B cell (primary cell): Measurements from ENCODE around the gene KCTD20.

Source experiments
- EZH2 ChIP-seq: IDR thresholded peaks from 2 replicates; pipeline ENCODE4 v1.6.1; 2012; ENCODE audit warnings: borderline replicate concordance, low read depth, mild to moderate bottlenecking, moderate library complexity, low read length; ENCODE audit not compliant: insufficient read depth, poor library complexity, severe bottlenecking
- TF ChIP-seq, protein P1 (sequence below): fragments of 200-600 bp; IDR thresholded peaks from one replicate; pipeline ENCODE4 v1.8.0; 2022; ENCODE audit warnings: antibody characterized with exemption, mild to moderate bottlenecking

DNA sequence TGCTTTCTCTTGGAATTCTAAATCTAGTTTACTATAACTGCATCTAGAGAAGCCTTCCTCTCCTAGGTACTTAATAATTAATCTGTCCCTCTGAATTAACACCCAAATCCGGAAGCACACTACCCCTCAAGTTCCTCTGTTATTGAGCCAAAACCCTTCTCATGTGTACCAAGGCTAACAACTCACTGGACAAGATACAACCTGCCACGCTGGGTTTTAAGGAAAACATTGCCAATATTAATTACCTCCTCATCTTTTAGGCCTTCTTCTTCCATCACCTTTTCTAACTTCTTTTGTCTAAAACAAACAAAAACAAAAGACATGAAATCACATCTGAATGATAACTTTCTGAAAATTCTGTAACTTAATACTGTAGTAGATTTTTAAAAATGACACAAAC lies 82.5 kb downstream of the KCTD20 start:
- TF ChIP-seq, protein P1, sequence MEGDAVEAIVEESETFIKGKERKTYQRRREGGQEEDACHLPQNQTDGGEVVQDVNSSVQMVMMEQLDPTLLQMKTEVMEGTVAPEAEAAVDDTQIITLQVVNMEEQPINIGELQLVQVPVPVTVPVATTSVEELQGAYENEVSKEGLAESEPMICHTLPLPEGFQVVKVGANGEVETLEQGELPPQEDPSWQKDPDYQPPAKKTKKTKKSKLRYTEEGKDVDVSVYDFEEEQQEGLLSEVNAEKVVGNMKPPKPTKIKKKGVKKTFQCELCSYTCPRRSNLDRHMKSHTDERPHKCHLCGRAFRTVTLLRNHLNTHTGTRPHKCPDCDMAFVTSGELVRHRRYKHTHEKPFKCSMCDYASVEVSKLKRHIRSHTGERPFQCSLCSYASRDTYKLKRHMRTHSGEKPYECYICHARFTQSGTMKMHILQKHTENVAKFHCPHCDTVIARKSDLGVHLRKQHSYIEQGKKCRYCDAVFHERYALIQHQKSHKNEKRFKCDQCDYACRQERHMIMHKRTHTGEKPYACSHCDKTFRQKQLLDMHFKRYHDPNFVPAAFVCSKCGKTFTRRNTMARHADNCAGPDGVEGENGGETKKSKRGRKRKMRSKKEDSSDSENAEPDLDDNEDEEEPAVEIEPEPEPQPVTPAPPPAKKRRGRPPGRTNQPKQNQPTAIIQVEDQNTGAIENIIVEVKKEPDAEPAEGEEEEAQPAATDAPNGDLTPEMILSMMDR, result no peak
- no peak for TF ChIP-seq EZH2
